HL-60 (cell line): ENCODE data around the gene EPB41L4B.

Source experiments
- CTCF ChIP-seq: IDR thresholded peaks from one replicate; pipeline ENCODE4 v1.5.1; 2011; ENCODE audit warnings: low read length, control low read depth, inconsistent platforms; ENCODE audit not compliant: insufficient read depth
- GABPA ChIP-seq: IDR thresholded peaks from 2 replicates; pipeline ENCODE4 v1.6.1; 2012; ENCODE audit warnings: low read depth
- POLR2AphosphoS5 ChIP-seq: IDR thresholded peaks from 2 replicates; pipeline ENCODE4 v1.6.1; 2012; ENCODE audit warnings: low read depth
- REST ChIP-seq: IDR thresholded peaks from 2 replicates; pipeline ENCODE4 v1.6.1; 2012; ENCODE audit warnings: low read depth; ENCODE audit not compliant: insufficient replicate concordance
- SPI1 ChIP-seq: IDR thresholded peaks from 2 replicates; pipeline ENCODE4 v1.6.1; 2012; ENCODE audit warnings: low read depth, mild to moderate bottlenecking, borderline replicate concordance

GRCh38 chr9:109274884-109275730 lies 45.8 kb downstream of the EPB41L4B start:
- TF ChIP-seq CTCF (no peak), REST (no peak), POLR2AphosphoS5 (no peak), GABPA (no peak), SPI1 (no peak)
